GM12892 (cell line): Measurements from ENCODE around the gene ATP10A.
"Not testable (repeated sequence)": the region's sequence is repeated elsewhere in the genome, so short reads cannot be mapped to it uniquely, and the experiment has no call there.

ENCODE experiments used
- DNase-seq: peaks from one replicate; pipeline ENCODE4 v3.0.0; 2011; ENCODE audit not compliant: insufficient read length
- FAIRE-seq: peaks from 2 replicates; lab custom pipeline; 2011; peaks lifted over from hg19 to GRCh38; lab: Jason Lieb, UNC
- POLR2A ChIP-seq: IDR thresholded peaks from 2 replicates; pipeline ENCODE4 v1.6.1; 2011; ENCODE audit warnings: low read depth, low read length, control low read depth
- POLR2AphosphoS5 ChIP-seq: IDR thresholded peaks from 2 replicates; pipeline ENCODE4 v1.6.1; 2011; ENCODE audit warnings: low read depth, low read length, control low read depth
- TAF1 ChIP-seq: IDR thresholded peaks from 2 replicates; pipeline ENCODE4 v1.6.1; 2011; ENCODE audit warnings: low read depth, mild to moderate bottlenecking, control low read depth, low read length, borderline replicate concordance

The ATP10A gene

GRCh38 chr15:25776071-25776746 is 86.9 kb downstream of the ATP10A start:
- FAIRE-seq, result no peak
- TF ChIP-seq TAF1 (no peak), POLR2A (no peak), POLR2AphosphoS5 (no peak)
- no peak for DNase-seq

GRCh38 chr15:25775317-25775912 is 87.7 kb downstream of the ATP10A start:
- FAIRE-seq, result peak; percentile 66
- TF ChIP-seq TAF1 (no peak), POLR2A (no peak), POLR2AphosphoS5 (no peak)
- DNase-seq, result no peak

GRCh38 chr15:25774871-25775270 is 88.3 kb downstream of the ATP10A start:
- FAIRE-seq, result no peak
- TF ChIP-seq POLR2AphosphoS5 (no peak), TAF1 (no peak), POLR2A (no peak)
- no peak for DNase-seq

GRCh38 chr15:25773248-25773647 is 89.9 kb downstream of the ATP10A start:
- no peak for DNase-seq
- TF ChIP-seq TAF1 (no peak), POLR2AphosphoS5 (no peak), POLR2A (no peak)
- FAIRE-seq, result no peak

- no peak for DNase-seq
- no peak for FAIRE-seq
These were observed 90.6 kb downstream of the ATP10A start for GRCh38 chr15:25772500-25772899.

GRCh38 chr15:25771736-25772135 is 91.4 kb downstream of the ATP10A start:
- FAIRE-seq, DNase-seq: not testable (repeated sequence)

More at GRCh38 chr15:25772500-25772899, 90.6 kb downstream of the ATP10A start:
- no peak for TF ChIP-seq POLR2A
- no peak for TF ChIP-seq TAF1
- no peak for TF ChIP-seq POLR2AphosphoS5

- TF ChIP-seq POLR2AphosphoS5, result no peak
- no peak for TF ChIP-seq POLR2A
- no peak for TF ChIP-seq TAF1
- no peak for FAIRE-seq
- DNase-seq, result no peak
These were observed 91.8 kb downstream of the ATP10A start for GRCh38 chr15:25771338-25771706.

GRCh38 chr15:25770618-25771337 is 92.3 kb downstream of the ATP10A start:
- TF ChIP-seq TAF1 (no peak), POLR2AphosphoS5 (no peak), POLR2A (no peak)
- DNase-seq (no peak), FAIRE-seq (no peak)

GRCh38 chr15:25770031-25770430 is 93.1 kb downstream of the ATP10A start:
- no peak for TF ChIP-seq TAF1
- no peak for TF ChIP-seq POLR2A
- TF ChIP-seq POLR2AphosphoS5, result no peak
- FAIRE-seq (no peak), DNase-seq (no peak)

GRCh38 chr15:25768271-25768670 is 94.9 kb downstream of the ATP10A start:
- TF ChIP-seq POLR2AphosphoS5, result no peak
- no peak for TF ChIP-seq TAF1
- no peak for TF ChIP-seq POLR2A
- FAIRE-seq (no peak), DNase-seq (no peak)

- TF ChIP-seq TAF1 (no peak), POLR2A (no peak), POLR2AphosphoS5 (no peak)
- FAIRE-seq, result no peak
- DNase-seq, result no peak
These were observed 95.6 kb downstream of the ATP10A start for GRCh38 chr15:25767356-25768151.

- DNase-seq (no peak), FAIRE-seq (no peak)
- no peak for TF ChIP-seq POLR2AphosphoS5
- no peak for TF ChIP-seq POLR2A
- no peak for TF ChIP-seq TAF1
These were observed 96.7 kb downstream of the ATP10A start for GRCh38 chr15:25766417-25766816.
